Head of caudate nucleus (tissue), 42 donors: ENCODE data around the gene EHHADH.
"Not testable (repeated sequence)": the region's sequence is repeated elsewhere in the genome, so short reads cannot be mapped to it uniquely, and the experiment has no call there.

Experiments used
- DNase-seq, 42 donors: peaks; one replicate each; pipeline versions ENCODE4 v3.0.0 to v3.0.0-alpha.2; 2020 to 2021; ENCODE audit warnings: mixed read lengths in 7 of 42
- intact Hi-C: fragments of 100-400 bp; cut with DNase I; formaldehyde crosslinking; loops from one replicate; pipeline ENCODE4 v1.15.0; 2022

Gene EHHADH

GRCh38 chr3:185253645-185254410 lies at the start of gene EHHADH:
TSS of gene EHHADH (minus strand) at chr3:185254049. CDS start at chr3:185254022, 27 bp downstream.
- intact Hi-C loops, result no loop called here
- DNase-seq, result peak in 40 of 42 donors; percentile 13 to 76 (median 59)

- DNase-seq, intact Hi-C loops: not testable (repeated sequence)
Observed at GRCh38 chr3:185299918-185300426, 46.1 kb upstream of the EHHADH start.

- intact Hi-C loops, result no loop called here
- no peak for DNase-seq
Observed at GRCh38 chr3:185297867-185298266, 44.0 kb upstream of the EHHADH start.

GRCh38 chr3:185292238-185292637 lies 38.4 kb upstream of the EHHADH start:
- DNase-seq, result no peak
- intact Hi-C loops, result no loop called here

GRCh38 chr3:185290266-185290665 lies 36.4 kb upstream of the EHHADH start:
- intact Hi-C loops, result no loop called here

GRCh38 chr3:185283374-185283935 lies 29.6 kb upstream of the EHHADH start:
- DNase-seq, result no peak
- intact Hi-C loops, result no loop called here

More at GRCh38 chr3:185290266-185290665, 36.4 kb upstream of the EHHADH start:
- DNase-seq, result no peak

DNA sequence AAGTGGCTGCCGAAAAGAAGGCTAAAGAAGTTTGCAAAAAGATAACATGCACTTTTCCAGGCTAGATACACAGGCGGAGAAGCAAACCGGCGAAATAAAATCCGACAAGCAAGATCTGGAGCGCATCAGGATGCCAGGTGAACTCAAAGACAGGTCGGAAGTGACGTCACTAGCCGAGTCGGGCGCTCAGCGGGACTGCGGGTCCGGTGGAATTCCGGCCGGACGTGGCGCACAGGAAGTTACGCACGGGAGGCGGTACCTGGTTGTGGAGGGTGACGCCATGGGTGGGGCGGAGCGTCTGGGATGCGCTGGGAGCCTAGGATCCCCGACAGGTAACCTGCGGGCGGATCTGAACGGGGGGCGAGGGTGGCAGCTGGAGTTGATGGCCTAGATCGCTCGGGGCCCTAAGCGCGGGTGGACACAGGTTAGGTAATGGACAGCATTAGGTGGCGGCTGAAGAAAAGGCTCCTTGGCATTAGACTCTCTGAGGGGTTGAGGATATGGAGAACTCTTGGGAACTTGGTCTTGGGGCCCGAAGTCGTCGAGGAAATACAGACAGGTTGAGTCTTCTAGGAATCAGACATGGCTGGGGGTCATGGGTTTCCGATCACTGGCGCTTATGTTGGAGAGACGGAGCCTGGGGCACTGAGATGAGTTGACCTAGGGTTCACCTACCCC lies 29.0 kb upstream of the EHHADH start:
- peak; percentile 93 to 99 (median 97) for DNase-seq
- intact Hi-C loops, result no loop called here

GRCh38 chr3:185280572-185281365 lies 26.9 kb upstream of the EHHADH start:
- intact Hi-C loops, result no loop called here
- DNase-seq, result no peak

DNA sequence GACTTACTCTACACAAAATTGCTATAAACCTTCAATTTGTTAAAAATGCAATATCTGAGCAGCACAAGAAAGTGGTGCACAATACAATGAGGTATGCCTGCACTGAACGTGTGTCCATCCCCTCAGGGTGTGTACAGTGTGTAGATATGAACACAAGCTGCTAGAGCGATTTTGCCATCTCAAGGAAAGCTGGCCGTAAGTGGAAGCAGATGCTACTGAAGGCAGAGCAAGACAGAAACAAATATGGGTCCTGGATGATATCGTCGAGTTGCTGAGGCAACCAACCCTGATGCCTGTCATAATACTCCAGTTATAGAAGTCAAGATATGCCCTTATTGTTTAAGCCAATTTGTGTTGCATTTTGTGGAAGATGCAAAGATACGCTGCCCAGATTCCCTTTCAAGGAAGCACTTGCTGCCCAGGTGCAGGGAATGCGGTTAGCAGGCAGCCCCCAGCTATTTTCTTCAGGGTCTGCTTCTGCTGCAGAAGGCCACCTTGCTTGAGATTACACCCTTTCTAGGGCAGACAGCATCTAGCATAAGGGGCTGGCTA lies 25.8 kb upstream of the EHHADH start:
- DNase-seq, result no peak
- intact Hi-C loops, result no loop called here

- intact Hi-C loops, result no loop called here
- no peak for DNase-seq
Observed at GRCh38 chr3:185276415-185276814, 22.6 kb upstream of the EHHADH start.

DNA sequence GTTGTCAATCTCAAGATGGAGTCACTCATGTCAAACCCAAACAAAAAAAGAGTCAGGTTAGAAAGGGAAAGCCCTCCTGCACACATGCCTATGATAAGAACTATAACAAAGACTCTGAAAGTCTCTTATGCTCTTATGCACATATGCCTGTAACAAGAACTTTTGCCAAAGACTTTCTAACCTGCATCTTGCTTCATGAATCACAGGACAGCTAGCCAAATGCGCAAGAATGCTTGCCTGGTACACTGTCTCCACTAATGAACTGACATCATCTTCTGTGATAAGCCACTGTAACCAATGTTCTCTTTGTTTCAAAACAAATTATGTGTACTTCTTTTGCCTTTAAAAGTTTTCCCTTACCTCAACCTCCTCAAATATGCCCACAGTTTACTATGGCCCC lies 18.2 kb upstream of the EHHADH start:
- intact Hi-C loops, result no loop called here
- no peak for DNase-seq

- DNase-seq, result no peak
- intact Hi-C loops, result no loop called here
Observed at GRCh38 chr3:185270956-185271332, 17.1 kb upstream of the EHHADH start.

DNA sequence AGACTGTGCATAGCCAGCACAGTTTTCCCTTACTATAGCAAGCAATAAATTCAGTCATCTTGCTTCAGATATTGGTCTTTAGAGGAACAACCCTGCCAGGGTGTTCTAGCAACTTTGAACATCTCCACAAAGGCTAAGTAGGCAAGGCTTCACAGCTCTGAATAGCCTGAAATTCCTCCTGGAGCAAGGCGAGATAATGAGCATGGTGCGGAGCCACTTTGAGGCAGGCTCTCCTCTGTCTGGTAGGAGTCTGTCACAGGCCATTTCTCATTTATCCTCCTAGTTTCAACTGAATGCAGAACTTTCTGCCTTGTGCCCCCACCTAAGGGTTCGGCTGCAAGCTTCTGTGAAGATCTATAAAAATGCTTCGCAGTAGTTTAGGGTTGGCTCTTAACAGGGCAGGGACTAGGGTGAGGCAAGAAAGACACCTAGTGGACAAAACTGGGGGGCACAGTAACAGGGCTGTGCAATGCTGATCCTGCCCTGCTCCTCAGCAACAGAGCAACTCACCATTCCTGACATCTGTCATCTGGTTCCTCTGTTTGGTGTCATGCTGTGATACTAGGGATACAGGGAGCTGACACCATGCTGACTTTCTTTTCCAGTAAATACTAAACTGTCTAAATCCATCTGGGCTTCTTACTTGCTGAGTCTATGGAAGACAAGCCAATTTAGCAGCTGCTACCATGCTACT lies 16.6 kb upstream of the EHHADH start:
- intact Hi-C loops, result no loop called here
- DNase-seq, result peak in 2 of 42 donors; percentile 2 to 13

- intact Hi-C loops, result no loop called here
- DNase-seq, result no peak
Observed at GRCh38 chr3:185268194-185268962, 14.5 kb upstream of the EHHADH start.

DNA sequence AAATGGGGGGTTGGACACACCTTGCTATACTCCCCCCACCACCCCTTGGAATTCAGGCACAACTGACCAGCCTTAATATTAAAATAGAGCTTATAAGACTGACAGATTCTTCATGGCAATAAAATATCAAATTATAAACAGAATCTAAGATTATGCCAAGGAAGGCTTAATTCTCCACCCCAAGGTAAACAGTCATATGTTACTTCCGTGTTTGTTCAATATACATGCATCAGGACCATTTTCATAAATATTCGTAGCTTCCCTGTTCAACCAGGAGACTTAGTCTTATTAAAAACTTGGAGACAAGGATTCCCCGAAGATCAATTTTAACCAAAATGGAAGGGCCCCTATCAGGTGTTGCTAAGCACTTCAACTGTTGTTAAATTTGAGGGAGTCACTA lies 13.3 kb upstream of the EHHADH start:
- intact Hi-C loops, result no loop called here
- no peak for DNase-seq

- DNase-seq, result no peak
- intact Hi-C loops, result no loop called here
Observed at GRCh38 chr3:185264849-185265553, 11.2 kb upstream of the EHHADH start.

DNA sequence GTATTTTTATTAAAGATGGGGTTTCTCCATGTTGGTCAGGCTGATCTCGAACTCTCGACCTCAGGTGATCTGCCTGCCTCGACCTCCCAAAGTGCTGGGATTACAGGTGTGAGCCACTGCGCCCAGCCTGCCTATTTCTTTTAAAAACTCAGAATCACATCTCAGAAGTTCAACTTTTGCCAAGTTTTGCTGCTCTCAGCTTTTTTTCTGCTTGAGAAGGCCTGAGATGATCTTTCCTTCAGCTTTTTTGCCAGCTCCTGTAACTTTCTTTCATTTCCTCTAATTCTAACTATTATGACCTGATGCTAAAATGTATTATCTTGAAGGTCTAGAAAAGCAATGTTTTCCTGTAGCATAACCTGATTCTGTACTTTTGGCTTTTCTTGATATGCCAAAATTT lies 9.6 kb upstream of the EHHADH start:
- DNase-seq, result no peak
- intact Hi-C loops, result no loop called here
